DND-41 (cell line): Measurements from ENCODE around the gene KCNAB2.

Experiments
- CTCF ChIP-seq: IDR thresholded peaks from 2 replicates; pipeline ENCODE4 v1.5.1; 2012; ENCODE audit warnings: borderline replicate concordance, low read length, moderate library complexity, mild to moderate bottlenecking; ENCODE audit not compliant: poor library complexity, severe bottlenecking; ENCODE audit errors: extremely low read depth
- EZH2 ChIP-seq: IDR thresholded peaks from 3 replicates; pipeline ENCODE4 v1.6.1; 2012; ENCODE audit warnings: borderline replicate concordance, low read depth, mild to moderate bottlenecking, moderate library complexity, low read length, inconsistent platforms; ENCODE audit not compliant: severe bottlenecking

DNA sequence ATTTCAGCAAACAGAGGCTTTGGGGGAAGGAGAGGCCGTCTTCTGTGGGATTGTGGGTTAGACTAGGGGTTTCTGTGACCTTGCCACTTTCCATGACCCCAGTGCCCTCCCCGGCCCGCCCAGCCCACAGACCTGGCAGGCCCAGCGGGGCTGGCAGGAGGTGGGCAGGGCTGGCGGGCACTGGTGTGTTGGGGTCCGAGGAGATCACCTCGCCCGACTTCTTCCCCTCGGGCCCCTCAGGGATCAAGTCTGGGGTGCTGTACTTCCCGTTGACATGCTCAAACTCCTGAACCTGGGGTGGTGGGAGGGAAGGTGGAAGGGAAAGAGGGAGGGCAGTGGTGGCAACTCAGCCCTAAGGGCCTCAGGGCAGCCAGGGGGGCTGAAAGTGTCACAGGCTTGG lies 78.1 kb downstream of the KCNAB2 start:
- no peak for TF ChIP-seq CTCF
- TF ChIP-seq EZH2 = no peak
